Suprapubic skin (tissue), 4 donors: ENCODE data around the gene RBP3. TPM values are rescaled to one million over a fixed set of nuclear protein-coding genes. Genes with fewer than 3 reads are reported as not detected.

Source experiments
- DNase-seq, 2 donors: peaks; one replicate each; pipeline ENCODE4 v3.0.0-alpha.2; 2019; ENCODE audit warnings: low spot score in 2 of 2
- H3K27ac ChIP-seq: fragments of 200-600 bp; sonication (generic); one replicate; pipeline ENCODE4 v1.5.1; 2019
- H3K27me3 ChIP-seq: fragments of 200-600 bp; sonication (generic); one replicate; pipeline ENCODE4 v1.5.1; 2019
- H3K36me3 ChIP-seq: fragments of 200-600 bp; sonication (generic); one replicate; pipeline ENCODE4 v1.5.1; 2019
- H3K4me1 ChIP-seq: fragments of 200-600 bp; sonication (generic); one replicate; pipeline ENCODE4 v1.5.1; 2019
- H3K4me3 ChIP-seq: fragments of 200-600 bp; sonication (generic); one replicate; pipeline ENCODE4 v1.5.1; 2019; ENCODE audit warnings: mild to moderate bottlenecking
- H3K9me3 ChIP-seq: fragments of 200-600 bp; sonication (generic); one replicate; pipeline ENCODE4 v1.5.1; 2019
- EP300 ChIP-seq: sonication (generic); formaldehyde crosslinking; IDR thresholded peaks from one replicate; pipeline ENCODE4 v1.6.1; 2017; ENCODE audit warnings: antibody characterized with exemption
- POLR2A ChIP-seq, 2 donors: fragments of 450-650 bp; IDR thresholded peaks; one replicate each; pipeline ENCODE4 v1.6.1; 2017; ENCODE audit warnings: antibody characterized with exemption in 2 of 2, mild to moderate bottlenecking in 2 of 2, moderate library complexity in 2 of 2
- POLR2AphosphoS5 ChIP-seq, 3 donors: sonication (generic); formaldehyde crosslinking; IDR thresholded peaks; one replicate each; pipeline ENCODE4 v1.6.1; 2017; ENCODE audit warnings: antibody characterized with exemption in 3 of 3
- WGBS: methylation state at CpG from one replicate; pipeline ENCODE4 v1.1.5; 2018; 5-methylcytosine and 5-hydroxymethylcytosine counted together
- total RNA-seq, 4 donors: library from RNA; depleted of rRNA; stranded (reverse); fragments of >200 nt; gene quantifications; one replicate each; pipeline ENCODE4 v1.1.0, GENCODE V29; 2016
- TF ChIP-seq, protein P1 (sequence below), 2 donors: fragments of 200-600 bp in 1 of 2; fragments of 450-650 bp in 1 of 2; sonication (generic) in 1 of 2; IDR thresholded peaks; one replicate each; pipeline ENCODE4 v1.5.1; 2016 to 2019; ENCODE audit warnings: antibody characterized with exemption in 2 of 2, mild to moderate bottlenecking in 1 of 2, moderate library complexity in 1 of 2

RBP3 gene
- total RNA-seq: not detected

DNA sequence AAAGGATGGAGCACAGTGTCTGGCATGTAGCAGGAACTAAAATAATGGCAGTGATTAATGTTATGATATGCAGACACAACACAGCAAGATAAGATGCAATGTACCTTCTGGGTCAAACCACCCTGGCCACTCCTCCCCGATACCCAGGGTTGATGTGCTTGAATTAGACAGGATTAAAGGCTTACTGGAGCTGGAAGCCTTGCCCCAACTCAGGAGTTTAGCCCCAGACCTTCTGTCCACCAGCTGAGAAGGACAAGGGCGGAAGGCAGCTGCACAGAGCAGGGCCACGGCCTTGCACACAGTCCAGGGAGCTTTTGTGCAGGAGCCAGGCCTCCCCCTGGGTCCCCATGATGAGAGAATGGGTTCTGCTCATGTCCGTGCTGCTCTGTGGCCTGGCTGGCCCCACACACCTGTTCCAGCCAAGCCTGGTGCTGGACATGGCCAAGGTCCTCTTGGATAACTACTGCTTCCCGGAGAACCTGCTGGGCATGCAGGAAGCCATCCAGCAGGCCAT is at the start of gene RBP3:
RBP3 (plus strand) TSS at position 226 of the 514 bp plus-strand sequence; CDS start at position 348, 122 bp downstream.
- H3K36me3 ChIP-seq: no peaks in the 10 kb centered on the region
- TF ChIP-seq POLR2AphosphoS5 (IDR thresholded peaks at IDR 0.05) (no peak), EP300 (no peak), POLR2A (IDR thresholded peaks at IDR 0.05) (no peak)
- TF ChIP-seq, protein P1, sequence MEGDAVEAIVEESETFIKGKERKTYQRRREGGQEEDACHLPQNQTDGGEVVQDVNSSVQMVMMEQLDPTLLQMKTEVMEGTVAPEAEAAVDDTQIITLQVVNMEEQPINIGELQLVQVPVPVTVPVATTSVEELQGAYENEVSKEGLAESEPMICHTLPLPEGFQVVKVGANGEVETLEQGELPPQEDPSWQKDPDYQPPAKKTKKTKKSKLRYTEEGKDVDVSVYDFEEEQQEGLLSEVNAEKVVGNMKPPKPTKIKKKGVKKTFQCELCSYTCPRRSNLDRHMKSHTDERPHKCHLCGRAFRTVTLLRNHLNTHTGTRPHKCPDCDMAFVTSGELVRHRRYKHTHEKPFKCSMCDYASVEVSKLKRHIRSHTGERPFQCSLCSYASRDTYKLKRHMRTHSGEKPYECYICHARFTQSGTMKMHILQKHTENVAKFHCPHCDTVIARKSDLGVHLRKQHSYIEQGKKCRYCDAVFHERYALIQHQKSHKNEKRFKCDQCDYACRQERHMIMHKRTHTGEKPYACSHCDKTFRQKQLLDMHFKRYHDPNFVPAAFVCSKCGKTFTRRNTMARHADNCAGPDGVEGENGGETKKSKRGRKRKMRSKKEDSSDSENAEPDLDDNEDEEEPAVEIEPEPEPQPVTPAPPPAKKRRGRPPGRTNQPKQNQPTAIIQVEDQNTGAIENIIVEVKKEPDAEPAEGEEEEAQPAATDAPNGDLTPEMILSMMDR (IDR thresholded peaks at IDR 0.05): no peak
- H3K4me3 ChIP-seq: no peak within 1 kb of the TSS
- H3K9me3 ChIP-seq: no peaks in the 10 kb centered on the region
- H3K27ac ChIP-seq: no peak within 1 kb of the TSS
- peak in 1 of 2 donors; percentile 7 for DNase-seq
- no peaks in the 10 kb centered on the region for H3K4me1 ChIP-seq
- H3K27me3 ChIP-seq: no peaks in the 10 kb centered on the region
- 90% methylated on average over 4 of the region's 5 CpGs for WGBS

DNA sequence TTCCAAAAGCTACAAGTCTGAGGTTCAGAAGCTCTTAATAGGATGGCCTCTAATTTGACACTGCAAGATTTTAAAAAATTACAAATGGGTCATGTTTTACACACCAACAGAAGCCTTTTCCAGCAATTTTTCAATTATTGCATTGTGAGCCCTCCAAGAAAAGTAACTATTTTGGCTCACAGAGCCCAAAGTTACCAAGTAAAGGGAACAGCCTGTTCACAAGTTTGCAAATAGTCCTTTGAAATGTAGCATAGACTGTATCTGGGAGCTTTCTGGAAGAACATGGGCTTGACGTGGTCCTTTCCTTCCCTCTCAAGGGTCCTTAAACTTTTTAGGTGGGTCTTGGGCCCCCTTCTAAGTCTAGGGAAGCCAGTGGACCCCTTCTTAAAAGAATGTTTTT is 49.4 kb upstream of the RBP3 start:
- H3K27ac ChIP-seq: no peak overlapping the region
- peaks cover 30% of the 10 kb centered on the region for H3K27me3 ChIP-seq
- 77% methylated on average over 1 of the region's 1 CpG for WGBS

DNA sequence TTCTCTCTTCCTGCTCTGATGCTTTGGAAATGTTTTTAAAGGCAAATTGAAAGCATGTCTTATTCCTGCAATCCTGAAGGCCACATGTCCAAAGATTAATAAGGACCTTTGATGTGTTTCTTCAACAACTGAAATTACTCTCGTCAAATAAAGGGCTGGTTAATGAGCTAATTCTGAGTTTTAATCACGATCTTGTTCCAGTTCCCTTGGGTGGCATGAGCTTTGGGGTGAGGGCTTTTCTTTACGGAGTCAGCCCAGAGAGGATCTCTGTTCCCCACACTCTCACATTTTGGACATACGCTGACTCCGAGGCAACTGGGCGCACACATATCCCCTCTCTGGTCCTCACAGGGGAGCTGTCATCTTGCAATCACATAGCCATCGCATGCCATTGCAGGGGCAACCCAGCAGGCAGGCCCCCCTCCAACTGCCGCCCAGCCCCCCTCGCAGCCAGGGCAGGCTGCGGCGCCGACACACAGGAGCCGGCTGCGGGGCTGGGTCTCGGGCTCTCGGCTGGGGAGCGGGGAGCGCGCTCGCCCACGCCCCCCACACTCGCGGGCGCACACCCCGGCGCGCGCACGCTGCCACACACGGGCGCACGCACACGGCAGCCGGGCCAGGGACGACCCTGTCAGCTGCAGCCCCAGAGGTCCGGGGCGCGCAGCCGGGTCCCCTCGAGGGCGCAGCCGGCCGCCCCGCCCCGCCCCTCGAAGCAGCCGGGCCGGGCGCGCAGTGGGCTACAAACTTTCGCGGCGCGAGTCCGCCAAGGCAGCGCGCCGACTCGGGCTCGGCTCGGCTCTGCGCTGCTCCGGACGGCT is 48.3 kb upstream of the RBP3 start, which contains the start of gene GDF10:
GDF10 (plus strand) TSS at position 587 of the 818 bp plus-strand sequence. CDS start 455 bp downstream, outside the sequence.
- Histone ChIP-seq H3K27me3 (peaks cover 34% of the 10 kb centered on the region), H3K4me3 (peak within 1 kb of the TSS; percentile 64), H3K27ac (no peak within 1 kb of the TSS), H3K36me3 (no peaks in the 10 kb centered on the region), H3K9me3 (no peaks in the 10 kb centered on the region), H3K4me1 (peaks cover 31% of the 10 kb centered on the region)
- peak in 1 of 2 donors; percentile 49 for DNase-seq
- WGBS: 39% methylated on average over 7 of the region's 64 CpGs
- TF ChIP-seq POLR2AphosphoS5 (IDR thresholded peaks at IDR 0.05) (no peak), POLR2A (IDR thresholded peaks at IDR 0.05) (no peak), EP300 (no peak)
- TF ChIP-seq, protein P1 (IDR thresholded peaks at IDR 0.05): no peak

More for the DNA sequence above, 49.4 kb upstream of the RBP3 start:
- DNase-seq: no peak
- Histone ChIP-seq H3K9me3 (no peaks in the 10 kb centered on the region), H3K4me3 (no peak overlapping the region), H3K4me1 (peaks cover 31% of the 10 kb centered on the region), H3K36me3 (no peaks in the 10 kb centered on the region)
- TF ChIP-seq POLR2A (IDR thresholded peaks at IDR 0.05): no peak
- no peak for TF ChIP-seq EP300
- TF ChIP-seq POLR2AphosphoS5 (IDR thresholded peaks at IDR 0.05): no peak
- TF ChIP-seq, protein P1 (IDR thresholded peaks at IDR 0.05): no peak

DNA sequence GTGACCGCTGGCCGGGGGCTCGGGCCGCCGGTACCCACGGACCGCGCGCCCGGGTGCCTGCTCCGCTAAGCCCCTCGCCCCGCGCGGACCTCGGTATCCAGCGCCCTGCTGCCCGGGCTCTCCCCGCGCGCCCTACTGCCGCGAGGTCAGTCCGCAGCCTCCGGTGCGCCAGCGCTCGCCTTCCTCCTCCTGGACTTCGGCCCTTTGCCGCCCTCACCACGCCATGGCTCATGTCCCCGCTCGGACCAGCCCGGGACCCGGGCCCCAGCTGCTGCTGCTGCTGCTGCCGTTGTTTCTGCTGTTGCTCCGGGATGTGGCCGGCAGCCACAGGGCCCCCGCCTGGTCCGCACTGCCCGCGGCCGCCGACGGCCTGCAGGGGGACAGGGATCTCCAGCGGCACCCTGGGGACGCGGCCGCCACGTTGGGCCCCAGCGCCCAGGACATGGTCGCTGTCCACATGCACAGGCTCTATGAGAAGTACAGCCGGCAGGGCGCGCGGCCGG is 47.7 kb upstream of the RBP3 start:
- TF ChIP-seq EP300 (no peak), POLR2AphosphoS5 (IDR thresholded peaks at IDR 0.05) (no peak), POLR2A (IDR thresholded peaks at IDR 0.05) (no peak)
- TF ChIP-seq, protein P1 (IDR thresholded peaks at IDR 0.05): peak in 1 of 2 donors; percentile 20
- Histone ChIP-seq H3K9me3 (no peaks in the 10 kb centered on the region), H3K4me1 (peaks cover 30% of the 10 kb centered on the region), H3K36me3 (no peaks in the 10 kb centered on the region), H3K27ac (no peak overlapping the region), H3K27me3 (peaks cover 34% of the 10 kb centered on the region), H3K4me3 (peak overlapping the region; percentile 64)
- no peak for DNase-seq
- no CpG with 5 or more reads among the region's 57 CpGs for WGBS

DNA sequence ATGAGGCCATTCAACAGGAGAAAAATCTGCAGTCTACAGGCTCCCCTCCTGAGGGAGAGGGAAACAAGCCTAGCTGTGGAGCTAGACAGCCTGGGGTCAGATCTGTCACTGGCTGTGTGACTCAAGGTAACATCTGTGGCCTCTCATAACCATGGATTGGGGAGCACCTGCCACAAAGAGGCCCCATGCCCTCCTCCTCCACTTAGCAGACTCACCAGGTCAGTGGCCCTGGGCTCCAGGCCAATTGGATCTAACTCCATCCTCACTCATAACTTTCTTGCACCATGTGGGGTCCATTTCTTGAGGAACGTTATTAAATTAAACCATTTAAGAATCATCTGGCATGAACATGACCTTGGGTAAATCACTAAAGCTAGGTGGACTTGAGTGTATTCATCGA is 46.3 kb upstream of the RBP3 start:
- WGBS: 78% methylated on average over 2 of the region's 2 CpGs

More for the DNA sequence above, 46.3 kb upstream of the RBP3 start:
- TF ChIP-seq EP300 (no peak), POLR2AphosphoS5 (IDR thresholded peaks at IDR 0.05) (no peak)
- TF ChIP-seq, protein P1 (IDR thresholded peaks at IDR 0.05): no peak
- Histone ChIP-seq H3K27ac (no peak overlapping the region), H3K4me1 (peaks cover 18% of the 10 kb centered on the region), H3K4me3 (peak overlapping the region; percentile 64), H3K9me3 (no peaks in the 10 kb centered on the region), H3K27me3 (peaks cover 34% of the 10 kb centered on the region), H3K36me3 (no peaks in the 10 kb centered on the region)
- DNase-seq: no peak
